HepG2 (cell line): ENCODE data around the gene PRKAR2A. TPM values are rescaled to one million over a fixed set of nuclear protein-coding genes. Genes with fewer than 3 reads are reported as not detected.

Experiments
- AHR ChIP-seq: IDR thresholded peaks from 2 replicates; pipeline ENCODE4 v1.6.1; 2018; ENCODE audit warnings: missing genetic modification reagents, missing compliant biosample characterization
- EEA1 ChIP-seq: sonication (generic); formaldehyde crosslinking; IDR thresholded peaks from 2 replicates; pipeline ENCODE4 v1.5.1; 2020; ENCODE audit warnings: mild to moderate bottlenecking, missing genetic modification reagents, borderline replicate concordance
- GATAD2A ChIP-seq: IDR thresholded peaks from 2 replicates; pipeline ENCODE4 v1.6.1; 2016
- KLF6 ChIP-seq: IDR thresholded peaks from 2 replicates; pipeline ENCODE4 v1.8.0; 2016; ENCODE audit warnings: missing biosample characterization, missing genetic modification reagents
- MIER2 ChIP-seq: IDR thresholded peaks from 2 replicates; pipeline ENCODE4 v1.6.1; 2016; ENCODE audit warnings: missing biosample characterization, missing genetic modification reagents
- MTF1 ChIP-seq: sonication (generic); formaldehyde crosslinking; IDR thresholded peaks from 2 replicates; pipeline ENCODE4 v1.5.0; 2020; ENCODE audit warnings: missing genetic modification reagents
- PHF21A ChIP-seq: sonication (generic); formaldehyde crosslinking; IDR thresholded peaks from 2 replicates; pipeline ENCODE4 v1.5.0; 2020; ENCODE audit warnings: mild to moderate bottlenecking, missing genetic modification reagents
- RELA ChIP-seq: sonication (generic); formaldehyde crosslinking; IDR thresholded peaks from 2 replicates; pipeline ENCODE4 v1.4.0; 2020; ENCODE audit warnings: missing genetic modification reagents
- SMC3 ChIP-seq: IDR thresholded peaks from 2 replicates; pipeline ENCODE4 v1.6.1; 2011; ENCODE audit warnings: low read length, improper control_type of control experiment
- TEAD2 ChIP-seq: sonication (generic); formaldehyde crosslinking; IDR thresholded peaks from 2 replicates; pipeline ENCODE4 v1.9.0; 2021; ENCODE audit warnings: missing genetic modification reagents
- ZBTB1 ChIP-seq: sonication (generic); formaldehyde crosslinking; IDR thresholded peaks from 2 replicates; pipeline ENCODE4 v1.4.0; 2020; ENCODE audit warnings: missing genetic modification reagents, borderline replicate concordance
- ZNF136 ChIP-seq: sonication (generic); formaldehyde crosslinking; IDR thresholded peaks from 2 replicates; pipeline ENCODE4 v1.8.1; 2022; ENCODE audit warnings: low read depth, mild to moderate bottlenecking, moderate library complexity, missing genetic modification reagents
- ZNF329 ChIP-seq: sonication (generic); formaldehyde crosslinking; IDR thresholded peaks from 2 replicates; pipeline ENCODE4 v1.9.0; 2021; ENCODE audit warnings: low read depth, mild to moderate bottlenecking, missing genetic modification reagents
- ZNF382 ChIP-seq: sonication (generic); formaldehyde crosslinking; IDR thresholded peaks from 2 replicates; pipeline ENCODE4 v1.5.0; 2020; ENCODE audit warnings: missing genetic modification reagents, mild to moderate bottlenecking, borderline replicate concordance
- ZSCAN22 ChIP-seq: sonication (generic); formaldehyde crosslinking; IDR thresholded peaks from 2 replicates; pipeline ENCODE4 v1.4.0; 2020; ENCODE audit warnings: mild to moderate bottlenecking, missing genetic modification reagents
- polyA plus RNA-seq, 8 experiments: library from polyadenylated mRNA; depleted of rRNA in 3 of 8; stranded (reverse) in 7 of 8; unstranded in 1 of 8; fragments of >200 nt; fragmentation: Illumina TruSeq in 4 of 8; extraction: Trizol in 4 of 8; gene quantifications; 2 replicates each; pipeline versions ENCODE4 v1.2.1 to v1.2.3, GENCODE V29; 2011 to 2016; ENCODE audit warnings: low read depth in 4 of 8, missing spikeins in 1 of 8, mixed read lengths in 1 of 8; ENCODE audit not compliant: insufficient read depth in 1 of 8
- total RNA-seq, 5 experiments: library from RNA; depleted of rRNA; stranded (reverse); fragments of >200 nt; fragmentation: Illumina TruSeq; extraction: Trizol; gene quantifications; 2 replicates each; pipeline ENCODE4 v1.2.3, GENCODE V29; 2016; ENCODE audit warnings: low read depth in 1 of 5
- TF ChIP-seq, protein P1 (sequence below): sonication (generic); formaldehyde crosslinking; conservative IDR thresholded peaks from 2 replicates; pipeline ENCODE4 v1.4.0; 2020; ENCODE audit warnings: missing genetic modification reagents
- TF ChIP-seq, protein P2 (sequence below): sonication (generic); formaldehyde crosslinking; IDR thresholded peaks from 2 replicates; pipeline ENCODE4 v1.5.0; 2020; ENCODE audit warnings: missing genetic modification reagents, mild to moderate bottlenecking, borderline replicate concordance
- TF ChIP-seq, protein P3 (sequence below): sonication (generic); formaldehyde crosslinking; IDR thresholded peaks from 2 replicates; pipeline ENCODE4 v1.5.1; 2020; ENCODE audit warnings: missing genetic modification reagents, mild to moderate bottlenecking, borderline replicate concordance
- TF ChIP-seq, protein P4 (sequence below), 2 experiments: IDR thresholded peaks; 2 replicates each; pipeline ENCODE4 v1.6.1; 2011 to 2012; ENCODE audit warnings: low read length in 2 of 2, borderline replicate concordance in 1 of 2, low read depth in 1 of 2, mild to moderate bottlenecking in 1 of 2, moderate library complexity in 1 of 2
- TF ChIP-seq, protein P5 (sequence below): sonication (generic); formaldehyde crosslinking; IDR thresholded peaks from 2 replicates; pipeline ENCODE4 v1.4.0; 2020; ENCODE audit warnings: missing genetic modification reagents

The PRKAR2A gene
- total and polyA plus RNA-seq, 2 of the 13 experiments (the other 11 are each of a cell fraction or from before 2014, with no cell fraction given), result 11.8 to 29.2 TPM

DNA sequence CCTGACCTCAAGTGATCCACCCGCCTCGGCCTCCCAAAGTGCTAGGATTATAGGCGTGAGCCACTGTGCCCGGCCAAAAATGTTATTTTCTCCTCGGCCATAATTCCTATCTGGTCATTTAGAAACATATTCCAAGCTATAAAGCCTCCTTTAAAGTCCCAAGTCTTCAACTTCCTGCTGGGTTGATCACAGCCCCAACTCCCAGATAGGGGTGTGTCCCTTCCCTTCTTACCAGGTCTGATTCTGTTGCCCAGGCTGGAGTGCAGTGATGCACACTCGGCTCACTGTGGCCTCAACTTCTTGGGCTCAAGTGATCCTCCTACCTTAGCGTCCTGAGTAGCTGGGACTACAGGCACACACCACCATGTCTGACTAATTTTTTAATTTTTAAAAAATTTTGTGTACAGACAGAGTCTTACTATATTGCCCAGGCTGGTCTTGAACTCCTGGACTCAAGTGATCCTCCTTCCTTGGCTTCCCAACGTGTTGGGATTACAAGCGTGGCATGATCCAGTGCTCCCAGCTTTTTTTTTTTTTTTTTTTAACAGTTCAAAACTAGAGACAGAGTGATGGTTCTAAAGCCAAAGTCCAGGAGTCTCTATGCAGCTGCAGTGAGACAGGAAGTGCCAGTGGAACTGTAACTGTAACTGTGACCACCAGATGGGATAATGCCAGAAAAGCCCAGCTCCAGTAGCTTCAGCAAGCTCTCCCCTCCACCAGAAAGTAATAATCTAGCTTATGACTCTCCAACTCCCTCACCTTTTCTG, 8.2 kb upstream of the PRKAR2A start (continued):
- TF ChIP-seq, protein P1, sequence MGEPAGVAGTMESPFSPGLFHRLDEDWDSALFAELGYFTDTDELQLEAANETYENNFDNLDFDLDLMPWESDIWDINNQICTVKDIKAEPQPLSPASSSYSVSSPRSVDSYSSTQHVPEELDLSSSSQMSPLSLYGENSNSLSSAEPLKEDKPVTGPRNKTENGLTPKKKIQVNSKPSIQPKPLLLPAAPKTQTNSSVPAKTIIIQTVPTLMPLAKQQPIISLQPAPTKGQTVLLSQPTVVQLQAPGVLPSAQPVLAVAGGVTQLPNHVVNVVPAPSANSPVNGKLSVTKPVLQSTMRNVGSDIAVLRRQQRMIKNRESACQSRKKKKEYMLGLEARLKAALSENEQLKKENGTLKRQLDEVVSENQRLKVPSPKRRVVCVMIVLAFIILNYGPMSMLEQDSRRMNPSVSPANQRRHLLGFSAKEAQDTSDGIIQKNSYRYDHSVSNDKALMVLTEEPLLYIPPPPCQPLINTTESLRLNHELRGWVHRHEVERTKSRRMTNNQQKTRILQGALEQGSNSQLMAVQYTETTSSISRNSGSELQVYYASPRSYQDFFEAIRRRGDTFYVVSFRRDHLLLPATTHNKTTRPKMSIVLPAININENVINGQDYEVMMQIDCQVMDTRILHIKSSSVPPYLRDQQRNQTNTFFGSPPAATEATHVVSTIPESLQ (CRISPR knock-in tag), result no peak
- TF ChIP-seq ZSCAN22 (CRISPR knock-in tag), result no peak
- TF ChIP-seq, protein P2, sequence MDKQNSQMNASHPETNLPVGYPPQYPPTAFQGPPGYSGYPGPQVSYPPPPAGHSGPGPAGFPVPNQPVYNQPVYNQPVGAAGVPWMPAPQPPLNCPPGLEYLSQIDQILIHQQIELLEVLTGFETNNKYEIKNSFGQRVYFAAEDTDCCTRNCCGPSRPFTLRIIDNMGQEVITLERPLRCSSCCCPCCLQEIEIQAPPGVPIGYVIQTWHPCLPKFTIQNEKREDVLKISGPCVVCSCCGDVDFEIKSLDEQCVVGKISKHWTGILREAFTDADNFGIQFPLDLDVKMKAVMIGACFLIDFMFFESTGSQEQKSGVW (CRISPR knock-in tag), result no peak
- TF ChIP-seq, protein P3, sequence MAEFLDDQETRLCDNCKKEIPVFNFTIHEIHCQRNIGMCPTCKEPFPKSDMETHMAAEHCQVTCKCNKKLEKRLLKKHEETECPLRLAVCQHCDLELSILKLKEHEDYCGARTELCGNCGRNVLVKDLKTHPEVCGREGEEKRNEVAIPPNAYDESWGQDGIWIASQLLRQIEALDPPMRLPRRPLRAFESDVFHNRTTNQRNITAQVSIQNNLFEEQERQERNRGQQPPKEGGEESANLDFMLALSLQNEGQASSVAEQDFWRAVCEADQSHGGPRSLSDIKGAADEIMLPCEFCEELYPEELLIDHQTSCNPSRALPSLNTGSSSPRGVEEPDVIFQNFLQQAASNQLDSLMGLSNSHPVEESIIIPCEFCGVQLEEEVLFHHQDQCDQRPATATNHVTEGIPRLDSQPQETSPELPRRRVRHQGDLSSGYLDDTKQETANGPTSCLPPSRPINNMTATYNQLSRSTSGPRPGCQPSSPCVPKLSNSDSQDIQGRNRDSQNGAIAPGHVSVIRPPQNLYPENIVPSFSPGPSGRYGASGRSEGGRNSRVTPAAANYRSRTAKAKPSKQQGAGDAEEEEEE (CRISPR knock-in tag), result no peak
- TF ChIP-seq, protein P4, sequence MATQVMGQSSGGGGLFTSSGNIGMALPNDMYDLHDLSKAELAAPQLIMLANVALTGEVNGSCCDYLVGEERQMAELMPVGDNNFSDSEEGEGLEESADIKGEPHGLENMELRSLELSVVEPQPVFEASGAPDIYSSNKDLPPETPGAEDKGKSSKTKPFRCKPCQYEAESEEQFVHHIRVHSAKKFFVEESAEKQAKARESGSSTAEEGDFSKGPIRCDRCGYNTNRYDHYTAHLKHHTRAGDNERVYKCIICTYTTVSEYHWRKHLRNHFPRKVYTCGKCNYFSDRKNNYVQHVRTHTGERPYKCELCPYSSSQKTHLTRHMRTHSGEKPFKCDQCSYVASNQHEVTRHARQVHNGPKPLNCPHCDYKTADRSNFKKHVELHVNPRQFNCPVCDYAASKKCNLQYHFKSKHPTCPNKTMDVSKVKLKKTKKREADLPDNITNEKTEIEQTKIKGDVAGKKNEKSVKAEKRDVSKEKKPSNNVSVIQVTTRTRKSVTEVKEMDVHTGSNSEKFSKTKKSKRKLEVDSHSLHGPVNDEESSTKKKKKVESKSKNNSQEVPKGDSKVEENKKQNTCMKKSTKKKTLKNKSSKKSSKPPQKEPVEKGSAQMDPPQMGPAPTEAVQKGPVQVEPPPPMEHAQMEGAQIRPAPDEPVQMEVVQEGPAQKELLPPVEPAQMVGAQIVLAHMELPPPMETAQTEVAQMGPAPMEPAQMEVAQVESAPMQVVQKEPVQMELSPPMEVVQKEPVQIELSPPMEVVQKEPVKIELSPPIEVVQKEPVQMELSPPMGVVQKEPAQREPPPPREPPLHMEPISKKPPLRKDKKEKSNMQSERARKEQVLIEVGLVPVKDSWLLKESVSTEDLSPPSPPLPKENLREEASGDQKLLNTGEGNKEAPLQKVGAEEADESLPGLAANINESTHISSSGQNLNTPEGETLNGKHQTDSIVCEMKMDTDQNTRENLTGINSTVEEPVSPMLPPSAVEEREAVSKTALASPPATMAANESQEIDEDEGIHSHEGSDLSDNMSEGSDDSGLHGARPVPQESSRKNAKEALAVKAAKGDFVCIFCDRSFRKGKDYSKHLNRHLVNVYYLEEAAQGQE (IDR thresholded peaks at IDR 0.05; ENCODE audit: borderline replicate concordance in 1 of 2, low read depth in 1 of 2, low read length in 2 of 2), result no peak
- peak; percentile 26; the same call in 1 of the 2 replicates for TF ChIP-seq GATAD2A (CRISPR knock-in tag)
- no peak for TF ChIP-seq ZBTB1 (CRISPR knock-in tag)
- TF ChIP-seq MTF1, result no peak
- no peak for TF ChIP-seq ZNF136
- peak; percentile 79 for TF ChIP-seq SMC3
- TF ChIP-seq, protein P5, sequence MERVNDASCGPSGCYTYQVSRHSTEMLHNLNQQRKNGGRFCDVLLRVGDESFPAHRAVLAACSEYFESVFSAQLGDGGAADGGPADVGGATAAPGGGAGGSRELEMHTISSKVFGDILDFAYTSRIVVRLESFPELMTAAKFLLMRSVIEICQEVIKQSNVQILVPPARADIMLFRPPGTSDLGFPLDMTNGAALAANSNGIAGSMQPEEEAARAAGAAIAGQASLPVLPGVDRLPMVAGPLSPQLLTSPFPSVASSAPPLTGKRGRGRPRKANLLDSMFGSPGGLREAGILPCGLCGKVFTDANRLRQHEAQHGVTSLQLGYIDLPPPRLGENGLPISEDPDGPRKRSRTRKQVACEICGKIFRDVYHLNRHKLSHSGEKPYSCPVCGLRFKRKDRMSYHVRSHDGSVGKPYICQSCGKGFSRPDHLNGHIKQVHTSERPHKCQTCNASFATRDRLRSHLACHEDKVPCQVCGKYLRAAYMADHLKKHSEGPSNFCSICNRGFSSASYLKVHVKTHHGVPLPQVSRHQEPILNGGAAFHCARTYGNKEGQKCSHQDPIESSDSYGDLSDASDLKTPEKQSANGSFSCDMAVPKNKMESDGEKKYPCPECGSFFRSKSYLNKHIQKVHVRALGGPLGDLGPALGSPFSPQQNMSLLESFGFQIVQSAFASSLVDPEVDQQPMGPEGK (CRISPR knock-in tag), result no peak
- no peak for TF ChIP-seq RELA (CRISPR knock-in tag)
- no peak for TF ChIP-seq KLF6 (CRISPR knock-in tag)
- 0 out of 2 replicates have a peak, but pooled peaks have one; percentile 45 for TF ChIP-seq PHF21A (CRISPR knock-in tag)
- TF ChIP-seq TEAD2 (CRISPR knock-in tag), result no peak
- TF ChIP-seq MIER2, result no peak
- no peak for TF ChIP-seq ZNF382 (CRISPR knock-in tag)
- TF ChIP-seq EEA1 (CRISPR knock-in tag), result no peak
- TF ChIP-seq ZNF329, result no peak
- TF ChIP-seq AHR (CRISPR knock-in tag), result no peak
